Right lobe of liver (tissue), 4 donors: ENCODE results near the gene DAPK2.

Experiments used
- CTCF ChIP-seq, 4 donors: fragments of 200-600 bp in 3 of 4; fragments of 450-650 bp in 1 of 4; IDR thresholded peaks; one replicate each; pipeline versions ENCODE4 v1.5.1 to v1.8.0; 2016 to 2022; ENCODE audit warnings: antibody characterized with exemption in 4 of 4, mild to moderate bottlenecking in 2 of 4
- POLR2A ChIP-seq: fragments of 450-650 bp; IDR thresholded peaks from one replicate; pipeline ENCODE4 v1.6.1; 2017; ENCODE audit warnings: antibody characterized with exemption, mild to moderate bottlenecking
- donor health status: DM: no; HTN: no; CAD: no.
- donor health status: DM: no; HTN: no; CAD: no.
- donor health status: DM: no; HTN: yes; CAD: no.

- no peak for TF ChIP-seq POLR2A
- no peak for TF ChIP-seq CTCF (IDR thresholded peaks at IDR 0.05)
These were observed 54.6 kb downstream of the DAPK2 start for GRCh38 chr15:63991706-63992105.
